BLaER1 treated with 17β-estradiol and CSF1 and Interleukin-3, amounts not matched to agents 10 nM and 100 nM (cell line): ENCODE measurements around the gene HOOK1.

Experiments used
- H3K27ac ChIP-seq, 11 experiments: shearing (Covaris generic); formaldehyde crosslinking; 2 replicates each; pipeline ENCODE4 v1.8.1; 2022
- H3K27me3 ChIP-seq, 11 experiments: shearing (Covaris generic); formaldehyde crosslinking; 2 replicates each; pipeline ENCODE4 v1.8.1; 2022
- H3K36me3 ChIP-seq, 11 experiments: shearing (Covaris generic); formaldehyde crosslinking; 2 replicates each; pipeline ENCODE4 v1.8.1; 2022
- H3K4me1 ChIP-seq, 10 experiments: shearing (Covaris generic); formaldehyde crosslinking; 2 replicates each; pipeline ENCODE4 v1.8.1; 2022
- H3K4me2 ChIP-seq, 11 experiments: shearing (Covaris generic); formaldehyde crosslinking; 2 replicates each; pipeline ENCODE4 v1.8.1; 2022
- H3K4me3 ChIP-seq, 10 experiments: shearing (Covaris generic); formaldehyde crosslinking; 2 replicates each; pipeline ENCODE4 v1.8.1; 2022
- H3K9ac ChIP-seq, 11 experiments: shearing (Covaris generic); formaldehyde crosslinking; 2 replicates each; pipeline ENCODE4 v1.8.1; 2022
- H3K9me3 ChIP-seq, 11 experiments: shearing (Covaris generic); formaldehyde crosslinking; replicated peaks in 1 of 11; 2 replicates each; pipeline ENCODE4 v1.8.1; 2022
- H4K20me1 ChIP-seq, 11 experiments: shearing (Covaris generic); formaldehyde crosslinking; 2 replicates each; pipeline ENCODE4 v1.8.1; 2022
- Cebpa-rat ChIP-seq, 11 experiments: shearing (Covaris generic); IDR thresholded peaks; 2 replicates each; pipeline ENCODE4 v1.8.1; 2022

Gene HOOK1

GRCh38 chr1:59814901-59815825, at the start of gene HOOK1:
Gene HOOK1, plus strand, starts transcription at chr1:59814949. Its CDS starts 169 bp downstream, at chr1:59815118.
- Histone ChIP-seq H3K9me3 (peaks cover 0 to 16% (median 7%) of the 10 kb centered on the region in 11 experiments; a peak in 15 of 22 replicates), H3K9ac (no peak within 1 kb of the TSS), H3K4me1 (peaks cover 0 to 9% (median 0%) of the 10 kb centered on the region in 10 experiments; a peak in 3 of 20 replicates), H3K4me2 (no peak within 1 kb of the TSS), H3K36me3 (no peaks in the 10 kb centered on the region), H3K27me3 (no peaks in the 10 kb centered on the region), H4K20me1 (no peaks in the 10 kb centered on the region), H3K27ac (no peak within 1 kb of the TSS), H3K4me3 (no peak within 1 kb of the TSS)
- TF ChIP-seq Cebpa-rat (IDR thresholded peaks at IDR 0.05), result no peak

- Histone ChIP-seq H3K36me3 (peaks cover 0 to 6% (median 0%) of the 10 kb centered on the region in 11 experiments; a peak in 1 of 22 replicates), H3K27me3 (no peaks in the 10 kb centered on the region), H4K20me1 (no peaks in the 10 kb centered on the region), H3K27ac (no peak overlapping the region), H3K4me3 (no peak overlapping the region), H3K4me2 (no peak overlapping the region), H3K4me1 (peaks cover 15 to 22% (median 17%) of the 10 kb centered on the region in 10 experiments), H3K9me3 (no peaks in the 10 kb centered on the region), H3K9ac (no peak overlapping the region)
- no peak for TF ChIP-seq Cebpa-rat (IDR thresholded peaks at IDR 0.05)
These were observed 49.6 kb upstream of the HOOK1 start for GRCh38 chr1:59765011-59765730.

- Histone ChIP-seq H3K27ac (no peak overlapping the region), H4K20me1 (no peaks in the 10 kb centered on the region), H3K4me3 (no peak overlapping the region), H3K27me3 (no peaks in the 10 kb centered on the region), H3K9ac (no peak overlapping the region), H3K4me1 (peaks cover 15 to 22% (median 18%) of the 10 kb centered on the region in 10 experiments), H3K9me3 (no peaks in the 10 kb centered on the region), H3K4me2 (no peak overlapping the region), H3K36me3 (peaks cover 0 to 6% (median 0%) of the 10 kb centered on the region in 11 experiments; a peak in 1 of 22 replicates)
- TF ChIP-seq Cebpa-rat (IDR thresholded peaks at IDR 0.05), result no peak
These were observed 48.4 kb upstream of the HOOK1 start for GRCh38 chr1:59766227-59766855.

- Histone ChIP-seq H3K9ac (no peak overlapping the region), H3K4me3 (no peak overlapping the region), H3K4me2 (no peak overlapping the region), H3K27ac (no peak overlapping the region), H3K36me3 (peaks cover 0 to 6% (median 0%) of the 10 kb centered on the region in 11 experiments; a peak in 1 of 22 replicates), H3K27me3 (no peaks in the 10 kb centered on the region), H3K4me1 (peaks cover 15 to 22% (median 18%) of the 10 kb centered on the region in 10 experiments), H3K9me3 (no peaks in the 10 kb centered on the region), H4K20me1 (no peaks in the 10 kb centered on the region)
- TF ChIP-seq Cebpa-rat (IDR thresholded peaks at IDR 0.05), result no peak
These were observed 47.6 kb upstream of the HOOK1 start for GRCh38 chr1:59767119-59767518.

GRCh38 chr1:59768792-59769735, 45.7 kb upstream of the HOOK1 start:
- no peaks in the 10 kb centered on the region for H3K36me3 ChIP-seq
- no peaks in the 10 kb centered on the region for H3K9me3 ChIP-seq
- H3K4me2 ChIP-seq, result peak overlapping the region; percentile 22 to 69 (median 44)
- H3K4me1 ChIP-seq, result peaks cover 15 to 22% (median 18%) of the 10 kb centered on the region in 10 experiments
- no peaks in the 10 kb centered on the region for H3K27me3 ChIP-seq
- no peak for TF ChIP-seq Cebpa-rat (IDR thresholded peaks at IDR 0.05)
- no peak overlapping the region for H3K4me3 ChIP-seq
- H3K27ac ChIP-seq, result no peak overlapping the region
- H4K20me1 ChIP-seq, result no peaks in the 10 kb centered on the region
- no peak overlapping the region for H3K9ac ChIP-seq

GRCh38 chr1:59769736-59770095, 45.0 kb upstream of the HOOK1 start:
- H3K27ac ChIP-seq, result no peak overlapping the region
- H3K9ac ChIP-seq, result no peak overlapping the region
- H3K4me2 ChIP-seq, result peak overlapping the region; percentile 22 to 69 (median 44)
- H3K4me1 ChIP-seq, result peaks cover 15 to 22% (median 18%) of the 10 kb centered on the region in 10 experiments
- no peak overlapping the region for H3K4me3 ChIP-seq
- TF ChIP-seq Cebpa-rat (IDR thresholded peaks at IDR 0.05), result no peak
- no peaks in the 10 kb centered on the region for H3K27me3 ChIP-seq
- H3K9me3 ChIP-seq, result no peaks in the 10 kb centered on the region
- no peaks in the 10 kb centered on the region for H3K36me3 ChIP-seq
- no peaks in the 10 kb centered on the region for H4K20me1 ChIP-seq

- H4K20me1 ChIP-seq, result no peaks in the 10 kb centered on the region
- TF ChIP-seq Cebpa-rat (IDR thresholded peaks at IDR 0.05), result no peak
- H3K27ac ChIP-seq, result no peak overlapping the region
- H3K9ac ChIP-seq, result no peak overlapping the region
- H3K27me3 ChIP-seq, result no peaks in the 10 kb centered on the region
- H3K36me3 ChIP-seq, result no peaks in the 10 kb centered on the region
- no peaks in the 10 kb centered on the region for H3K9me3 ChIP-seq
- no peak overlapping the region for H3K4me3 ChIP-seq
- H3K4me2 ChIP-seq, result no peak overlapping the region
- peaks cover 15 to 33% (median 18%) of the 10 kb centered on the region in 10 experiments for H3K4me1 ChIP-seq
These were observed 43.4 kb upstream of the HOOK1 start for GRCh38 chr1:59771361-59771760.

GRCh38 chr1:59775480-59775879, 39.3 kb upstream of the HOOK1 start:
- no peak for TF ChIP-seq Cebpa-rat (IDR thresholded peaks at IDR 0.05)
- H3K36me3 ChIP-seq, result no peaks in the 10 kb centered on the region
- H3K27me3 ChIP-seq, result no peaks in the 10 kb centered on the region
- no peak overlapping the region for H3K4me3 ChIP-seq
- H3K27ac ChIP-seq, result no peak overlapping the region
- no peak overlapping the region for H3K9ac ChIP-seq
- no peaks in the 10 kb centered on the region for H4K20me1 ChIP-seq
- peaks cover 0 to 12% (median 0%) of the 10 kb centered on the region in 10 experiments; a peak in 4 of 20 replicates for H3K4me1 ChIP-seq
- H3K4me2 ChIP-seq, result peak overlapping the region in 1 of 11 experiments; percentile 8; a peak in 2 of 22 replicates
- H3K9me3 ChIP-seq, result no peaks in the 10 kb centered on the region
